GM19035 (cell line): Measurements from ENCODE around the gene SETD2.

Experiments used
- ATAC-seq: cut with Tn5 transposase; IDR thresholded peaks from one replicate; pipeline ENCODE4 v1.9.1; 2021; ENCODE audit not compliant: unreplicated experiment

SETD2 gene

GRCh38 chr3:46987743-46988401, 176.0 kb downstream of the SETD2 start:
- peak; percentile 81 for ATAC-seq

DNA sequence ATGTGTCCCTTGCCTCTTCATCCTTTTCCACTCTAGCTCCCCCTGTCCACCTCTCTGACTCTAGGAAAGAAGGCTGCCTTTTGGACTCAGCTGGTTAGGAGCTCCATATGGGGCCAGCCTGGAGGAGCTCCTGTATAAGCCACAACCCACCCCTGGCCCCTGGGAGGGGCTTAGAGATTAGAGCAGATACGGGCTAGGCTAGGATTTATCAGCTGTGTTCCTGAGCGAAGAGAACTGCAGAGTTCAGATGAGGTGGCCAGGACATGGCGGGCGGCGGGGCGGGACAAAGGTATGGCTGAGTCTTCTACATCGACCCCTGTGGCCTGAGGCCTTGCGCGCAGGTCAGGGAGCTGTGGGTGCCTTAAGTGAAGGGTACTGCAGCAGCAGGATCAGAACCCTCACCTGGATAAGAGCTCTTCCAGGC, 176.6 kb downstream of the SETD2 start:
- ATAC-seq: no peak

- ATAC-seq: no peak
These were observed 177.1 kb downstream of the SETD2 start for GRCh38 chr3:46986782-46987310.

- no peak for ATAC-seq
These were observed 177.7 kb downstream of the SETD2 start for GRCh38 chr3:46986055-46986730.

DNA sequence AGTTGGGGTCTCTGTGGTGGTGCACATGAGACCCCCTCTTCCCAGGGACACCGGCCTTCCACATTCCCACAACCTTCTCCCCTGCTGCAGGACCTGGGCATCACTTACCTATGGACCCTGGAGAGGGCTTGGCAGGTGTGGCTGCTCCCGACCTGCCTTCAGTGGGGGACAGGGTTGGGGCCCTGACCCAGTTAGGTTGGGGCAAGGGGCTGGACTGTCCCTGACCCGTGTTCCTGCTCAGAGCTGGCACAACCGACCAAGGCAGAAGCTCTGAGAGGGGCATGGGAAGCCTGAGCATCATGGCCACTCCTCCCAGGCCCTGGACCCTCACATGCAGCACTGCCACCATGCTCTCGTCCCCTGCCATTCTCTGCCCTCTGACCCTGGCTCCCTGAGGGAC, 178.3 kb downstream of the SETD2 start:
- no peak for ATAC-seq

- ATAC-seq: no peak
These were observed 179.1 kb downstream of the SETD2 start for GRCh38 chr3:46984591-46985459.

- ATAC-seq: no peak
These were observed 181.4 kb downstream of the SETD2 start for GRCh38 chr3:46982546-46982945.

- ATAC-seq: no peak
These were observed 181.9 kb downstream of the SETD2 start for GRCh38 chr3:46981932-46982471.

- peak; percentile 7 for ATAC-seq
These were observed 183.9 kb downstream of the SETD2 start for GRCh38 chr3:46979958-46980497.

- peak; percentile 68 for ATAC-seq
These were observed 184.6 kb downstream of the SETD2 start, which contains the start of gene NBEAL2 for GRCh38 chr3:46978985-46979944. Gene NBEAL2, plus strand, starts transcription at chr3:46979666. Its CDS starts 196 bp downstream, at chr3:46979862.

- ATAC-seq: no peak
These were observed 185.5 kb downstream of the SETD2 start for GRCh38 chr3:46978381-46978780.

- no peak for ATAC-seq
These were observed 186.1 kb downstream of the SETD2 start for GRCh38 chr3:46977811-46978195.

DNA sequence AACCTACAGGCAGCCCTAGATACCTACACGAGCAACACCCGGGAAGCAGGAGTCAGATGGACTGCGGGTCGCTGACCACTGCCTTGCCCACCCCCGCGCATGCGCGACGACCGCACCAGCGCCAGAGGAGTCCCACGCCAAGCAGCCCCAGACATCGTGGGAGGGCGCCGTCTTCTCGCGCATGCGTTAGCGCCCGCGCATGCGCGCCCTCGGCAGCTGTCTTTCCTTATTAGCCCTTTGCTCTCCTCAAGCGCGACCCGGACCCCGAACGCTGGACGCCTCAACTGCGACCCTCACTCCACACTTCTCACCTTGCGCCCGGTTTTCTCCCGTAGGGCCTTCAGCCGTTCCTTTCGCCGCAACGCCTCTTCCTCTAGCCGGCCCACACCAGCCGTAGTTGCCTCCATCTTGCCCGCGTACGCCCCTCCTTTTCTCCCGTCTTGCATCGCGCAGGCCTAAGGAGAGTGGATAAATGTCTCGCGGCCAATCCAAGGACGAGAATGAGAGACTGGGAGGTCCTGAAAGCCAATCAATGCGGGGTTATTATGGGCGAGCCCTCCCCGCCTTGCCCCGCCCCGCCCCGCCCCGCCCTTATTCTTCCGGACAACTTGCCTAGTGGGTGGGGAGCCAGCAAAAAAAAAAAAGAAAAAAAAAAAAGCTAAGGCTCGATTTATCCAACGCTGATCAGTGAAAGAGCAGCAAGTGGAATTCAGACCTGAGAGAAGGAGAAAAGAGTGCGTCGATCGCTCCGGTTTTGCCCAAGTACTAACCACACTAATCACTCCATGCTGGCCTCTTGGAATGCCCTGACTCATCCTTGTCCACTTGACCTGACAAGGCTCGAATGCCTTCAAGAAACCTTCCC, 187.4 kb downstream of the SETD2 start, which contains the start of gene CCDC12:
Gene CCDC12, minus strand, starts transcription at position 420 of the 865 bp plus-strand sequence. Its CDS starts 13 bp downstream, at position 407.
- peak; percentile 71 for ATAC-seq

- no peak for ATAC-seq
These were observed 189.3 kb downstream of the SETD2 start for GRCh38 chr3:46974421-46975171.

GRCh38 chr3:46972396-46972795, 191.5 kb downstream of the SETD2 start:
- no peak for ATAC-seq

GRCh38 chr3:46971742-46972141, 192.2 kb downstream of the SETD2 start:
- ATAC-seq: no peak

DNA sequence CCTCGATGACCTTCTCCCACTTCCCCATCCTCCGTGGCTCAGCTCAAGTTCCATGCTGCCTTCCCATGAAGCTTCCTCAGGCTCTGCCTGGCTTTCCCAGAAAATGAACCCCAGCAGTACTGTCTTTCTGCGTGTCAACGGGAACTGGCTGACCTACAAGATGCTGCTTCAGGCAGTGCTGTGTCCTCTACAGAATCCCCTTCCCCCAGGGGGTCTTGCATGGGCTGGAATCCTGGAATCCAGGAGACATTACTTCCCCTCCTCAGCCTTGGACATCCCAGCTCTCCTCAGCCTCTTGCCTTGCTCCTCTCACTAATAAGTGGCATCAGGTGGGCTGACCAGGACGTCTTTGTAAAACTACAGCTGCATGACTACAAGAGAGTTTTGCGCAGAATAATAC, 192.8 kb downstream of the SETD2 start:
- ATAC-seq: no peak
